ENCODE data around the gene ABAT. TPM values are rescaled to one million over a fixed set of nuclear protein-coding genes. Genes with fewer than 3 reads are reported as not detected.

The ABAT gene
- total and polyA plus RNA-seq, 2 of the 8 experiments (the other 6 are each of a cell fraction or from before 2014, with no cell fraction given): 6.4 to 8.4 TPM

- Histone ChIP-seq H3K23me2 (ENCODE audit: low read depth, low read length) (no peaks in the 10 kb centered on the region), H3K27ac (ENCODE audit: low read depth, low read length) (no peak overlapping the region), H3K4me3 (ENCODE audit: extremely low read depth in 1 of 4, insufficient read depth in 2 of 4, low read depth in 3 of 4, low read length in 4 of 4) (no peak overlapping the region), H3K4ac (replicated peaks; ENCODE audit: insufficient read length, low read depth, low read length) (no peak overlapping the region), H3K79me1 (ENCODE audit: low read depth, low read length) (no peaks in the 10 kb centered on the region), H3K27me3 (replicated peaks in 1 of 4; ENCODE audit: control insufficient read depth in 3 of 4, extremely low read depth in 1 of 4, insufficient read depth in 3 of 4, low read length in 3 of 4) (no peaks in the 10 kb centered on the region), H4K91ac (replicated peaks; ENCODE audit: insufficient read length, low read length) (no peak overlapping the region), H4K5ac (ENCODE audit: insufficient read length, low read depth, low read length) (no peak overlapping the region), H3K9ac (replicated peaks in 1 of 4; ENCODE audit: extremely low read depth in 1 of 4, low read depth in 3 of 4, low read length in 3 of 4) (no peak overlapping the region), H2BK20ac (ENCODE audit: low read length) (no peak overlapping the region), H3K79me2 (ENCODE audit: control insufficient read depth in 1 of 2, insufficient read depth in 2 of 2, low read length in 2 of 2) (no peaks in the 10 kb centered on the region), H3K14ac (ENCODE audit: insufficient read length) (no peak overlapping the region), H2AK5ac (ENCODE audit: low read depth, low read length) (no peak overlapping the region), H2BK5ac (ENCODE audit: low read depth, low read length) (no peak overlapping the region), H2BK15ac (ENCODE audit: low read length) (no peak overlapping the region), H2BK12ac (ENCODE audit: low read depth, low read length) (no peak overlapping the region), H4K20me1 (replicated peaks in 1 of 2; ENCODE audit: control insufficient read depth in 1 of 2, insufficient read depth in 2 of 2, low read length in 2 of 2) (no peaks in the 10 kb centered on the region), H3K18ac (ENCODE audit: extremely low read depth, low read length) (no peak overlapping the region), H3K23ac (ENCODE audit: insufficient read length) (no peak overlapping the region), H3K4me1 (replicated peaks in 1 of 4; ENCODE audit: control insufficient read depth in 3 of 4, insufficient read depth in 4 of 4, low read length in 3 of 4) (peaks cover 0 to 16% (median 7%) of the 10 kb centered on the region in 4 experiments; a peak in 6 of 7 replicates), H2AFZ (ENCODE audit: low read length) (no peak overlapping the region), H3K56ac (replicated peaks; ENCODE audit: insufficient read length, low read depth, low read length) (no peak overlapping the region), H3K4me2 (ENCODE audit: insufficient read depth in 1 of 2, low read depth in 2 of 2, low read length in 2 of 2) (peak overlapping the region in 1 of 2 experiments; percentile 38; a peak in 1 of 4 replicates), H2BK120ac (replicated peaks; ENCODE audit: low read depth, low read length) (no peak overlapping the region), H4K8ac (ENCODE audit: extremely low read depth, insufficient read depth, low read length) (no peak overlapping the region), H3K36me3 (ENCODE audit: control insufficient read depth in 2 of 4, insufficient read depth in 4 of 4, low read length in 3 of 4) (no peaks in the 10 kb centered on the region), H3K9me3 (ENCODE audit: insufficient read depth in 2 of 2, low read depth in 1 of 2, low read length in 1 of 2) (no peaks in the 10 kb centered on the region)
- no peak for DNase-seq (ENCODE audit: low read depth in 1 of 2, low spot score in 2 of 2)
- CTCF ChIA-PET (ENCODE audit: partially characterized antibody): no interaction called here
- 86% methylated on average over 4 of the region's 4 CpGs; no CpG with 5 or more reads in 1 of the 2 experiments for WGBS, 2 experiments (ENCODE audit: extremely low coverage in 1 of 2, insufficient coverage in 1 of 2, insufficient read length in 1 of 2, insufficient replicate concordance in 2 of 2, low coverage in 1 of 2, low lambda C conversion rate in 2 of 2, missing lambda C conversion rate in 1 of 2)
- POLR2A ChIA-PET (ENCODE audit: partially characterized antibody): interaction anchor here (0.9 to 1.1 kb wide), 2 partner anchors 9 to 43 kb away, joined by 3 read pairs; no protein-coding TSS in a partner anchor
- FAIRE-seq: no peak
- TF ChIP-seq POLR2A (IDR thresholded peaks at IDR 0.05; ENCODE audit: control extremely low read depth in 1 of 2, low read depth in 2 of 2, low read length in 2 of 2) (no peak), SAP30 (IDR thresholded peaks at IDR 0.05; ENCODE audit: insufficient read depth, insufficient replicate concordance, low read length) (no peak), MAX (IDR thresholded peaks at IDR 0.05) (no peak), TCF12 (IDR thresholded peaks at IDR 0.05; ENCODE audit: low read depth, low read length) (no peak), CBX8 (IDR thresholded peaks at IDR 0.05; ENCODE audit: borderline replicate concordance, low read depth, low read length) (no peak), TAF1 (IDR thresholded peaks at IDR 0.05; ENCODE audit: low read depth, low read length) (no peak), NANOG (IDR thresholded peaks at IDR 0.05; ENCODE audit: insufficient read depth, low read depth, low read length, poor library complexity, severe bottlenecking) (no peak), FOSL1 (IDR thresholded peaks at IDR 0.05; ENCODE audit: insufficient read depth, low read depth, low read length) (no peak), BACH1 (IDR thresholded peaks at IDR 0.05; ENCODE audit: low read length) (no peak), CHD1 (IDR thresholded peaks at IDR 0.05; ENCODE audit: low read depth, low read length) (no peak), MAFK (IDR thresholded peaks at IDR 0.05; ENCODE audit: low read depth, low read length) (no peak), BCL11A (IDR thresholded peaks at IDR 0.05; ENCODE audit: low read depth in 2 of 2, low read length in 2 of 2) (no peak), RAD21 (IDR thresholded peaks at IDR 0.05 in 1 of 2, conservative IDR thresholded peaks at IDR 0.05 in 1 of 2; ENCODE audit: low read depth in 2 of 2, low read length in 2 of 2) (no peak), USF2 (IDR thresholded peaks at IDR 0.05; ENCODE audit: low read length) (no peak)
Measured at GRCh38 chr16:8722025-8722348, 47.6 kb downstream of the ABAT start.
